Progenitor cell of endocrine pancreas (in vitro differentiated cells): Measurements from ENCODE around the gene RRP15. TPM values are rescaled to one million over a fixed set of nuclear protein-coding genes. Genes with fewer than 3 reads are reported as not detected.

ENCODE experiments used
- DNase-seq: peaks from one replicate; pipeline ENCODE4 v3.0.0; 2021; ENCODE audit warnings: low spot score; ENCODE audit not compliant: unreplicated experiment
- H3K27ac Mint-ChIP-seq: 2 replicates; pipeline ENCODE4 v1.8.0; 2021; ENCODE audit warnings: mild to moderate bottlenecking, moderate library complexity, mixed read lengths
- H3K27me3 Mint-ChIP-seq: 2 replicates; pipeline ENCODE4 v1.8.0; 2021; ENCODE audit warnings: mixed read lengths
- H3K36me3 Mint-ChIP-seq: 2 replicates; pipeline ENCODE4 v1.8.0; 2022; ENCODE audit warnings: mixed read lengths; ENCODE audit not compliant: insufficient read depth
- H3K4me1 Mint-ChIP-seq: 2 replicates; pipeline ENCODE4 v1.8.0; 2021; ENCODE audit warnings: low read depth, mixed read lengths
- H3K4me3 Mint-ChIP-seq: 2 replicates; pipeline ENCODE4 v1.8.0; 2021; ENCODE audit warnings: low read depth, mild to moderate bottlenecking, moderate library complexity, mixed read lengths
- H3K9me3 Mint-ChIP-seq: 2 replicates; pipeline ENCODE4 v1.8.0; 2021; ENCODE audit warnings: low read depth, mixed read lengths
- total RNA-seq: library from RNA; stranded (reverse); gene quantifications from 2 replicates; pipeline ENCODE4 v1.2.1, GENCODE V29; 2021
- TF ChIP-seq, protein P1 (sequence below): fragments of 200-600 bp; sonication (generic); IDR thresholded peaks from one replicate; pipeline ENCODE4 v1.5.0; 2021; ENCODE audit warnings: antibody characterized with exemption, mild to moderate bottlenecking; ENCODE audit not compliant: unreplicated experiment

Gene RRP15
- total RNA-seq, 1 donor from 2014 or later, result 24.6 TPM

DNA sequence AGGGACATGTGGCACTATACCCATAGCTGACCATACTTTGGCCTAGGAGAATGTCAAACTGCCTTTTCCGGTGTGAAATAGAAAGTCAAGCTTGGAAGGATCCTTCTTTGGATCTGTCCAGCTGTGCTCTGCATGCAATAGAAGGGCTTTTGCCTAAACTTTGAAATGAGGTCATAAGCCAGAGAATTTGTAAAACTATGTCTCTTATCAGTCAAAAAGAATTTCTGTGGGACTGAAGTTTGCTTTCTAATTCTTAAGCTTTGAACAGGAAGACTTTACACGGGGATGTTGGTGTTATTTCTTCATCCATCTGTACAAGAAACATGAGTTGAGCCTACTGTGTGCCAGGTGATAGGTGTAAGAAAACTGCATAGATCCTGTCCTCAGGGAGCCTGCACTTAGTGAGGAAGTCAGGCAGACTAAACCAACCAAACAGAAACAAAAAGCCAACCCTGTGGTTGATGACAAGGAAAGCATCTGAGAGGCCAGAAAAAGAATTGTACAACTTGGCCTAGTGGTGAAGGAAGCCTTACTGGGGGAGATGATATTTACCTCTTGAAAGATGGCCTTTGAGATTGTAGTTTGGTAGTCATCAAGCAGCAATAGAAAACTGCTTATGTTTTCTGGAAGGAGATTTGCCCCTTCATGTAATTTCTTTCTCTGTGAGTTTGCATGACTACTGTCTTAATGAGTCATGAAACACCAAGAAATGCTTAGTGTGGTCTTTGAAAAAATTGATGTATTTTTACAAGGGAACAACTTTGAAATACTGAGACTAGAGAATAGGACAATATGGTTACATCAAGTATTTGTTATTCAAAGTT lies 84.8 kb downstream of the RRP15 start:
- H3K4me1 Mint-ChIP-seq, result peaks cover 54% of the 10 kb centered on the region
- peaks cover 9% of the 10 kb centered on the region for H3K36me3 Mint-ChIP-seq
- TF ChIP-seq, protein P1, sequence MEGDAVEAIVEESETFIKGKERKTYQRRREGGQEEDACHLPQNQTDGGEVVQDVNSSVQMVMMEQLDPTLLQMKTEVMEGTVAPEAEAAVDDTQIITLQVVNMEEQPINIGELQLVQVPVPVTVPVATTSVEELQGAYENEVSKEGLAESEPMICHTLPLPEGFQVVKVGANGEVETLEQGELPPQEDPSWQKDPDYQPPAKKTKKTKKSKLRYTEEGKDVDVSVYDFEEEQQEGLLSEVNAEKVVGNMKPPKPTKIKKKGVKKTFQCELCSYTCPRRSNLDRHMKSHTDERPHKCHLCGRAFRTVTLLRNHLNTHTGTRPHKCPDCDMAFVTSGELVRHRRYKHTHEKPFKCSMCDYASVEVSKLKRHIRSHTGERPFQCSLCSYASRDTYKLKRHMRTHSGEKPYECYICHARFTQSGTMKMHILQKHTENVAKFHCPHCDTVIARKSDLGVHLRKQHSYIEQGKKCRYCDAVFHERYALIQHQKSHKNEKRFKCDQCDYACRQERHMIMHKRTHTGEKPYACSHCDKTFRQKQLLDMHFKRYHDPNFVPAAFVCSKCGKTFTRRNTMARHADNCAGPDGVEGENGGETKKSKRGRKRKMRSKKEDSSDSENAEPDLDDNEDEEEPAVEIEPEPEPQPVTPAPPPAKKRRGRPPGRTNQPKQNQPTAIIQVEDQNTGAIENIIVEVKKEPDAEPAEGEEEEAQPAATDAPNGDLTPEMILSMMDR, result no peak
- DNase-seq, result no peak
- peak overlapping the region; percentile 74 for H3K27ac Mint-ChIP-seq
- H3K27me3 Mint-ChIP-seq, result no peaks in the 10 kb centered on the region
- H3K9me3 Mint-ChIP-seq, result peaks cover 4% of the 10 kb centered on the region
- H3K4me3 Mint-ChIP-seq, result no peak overlapping the region

DNA sequence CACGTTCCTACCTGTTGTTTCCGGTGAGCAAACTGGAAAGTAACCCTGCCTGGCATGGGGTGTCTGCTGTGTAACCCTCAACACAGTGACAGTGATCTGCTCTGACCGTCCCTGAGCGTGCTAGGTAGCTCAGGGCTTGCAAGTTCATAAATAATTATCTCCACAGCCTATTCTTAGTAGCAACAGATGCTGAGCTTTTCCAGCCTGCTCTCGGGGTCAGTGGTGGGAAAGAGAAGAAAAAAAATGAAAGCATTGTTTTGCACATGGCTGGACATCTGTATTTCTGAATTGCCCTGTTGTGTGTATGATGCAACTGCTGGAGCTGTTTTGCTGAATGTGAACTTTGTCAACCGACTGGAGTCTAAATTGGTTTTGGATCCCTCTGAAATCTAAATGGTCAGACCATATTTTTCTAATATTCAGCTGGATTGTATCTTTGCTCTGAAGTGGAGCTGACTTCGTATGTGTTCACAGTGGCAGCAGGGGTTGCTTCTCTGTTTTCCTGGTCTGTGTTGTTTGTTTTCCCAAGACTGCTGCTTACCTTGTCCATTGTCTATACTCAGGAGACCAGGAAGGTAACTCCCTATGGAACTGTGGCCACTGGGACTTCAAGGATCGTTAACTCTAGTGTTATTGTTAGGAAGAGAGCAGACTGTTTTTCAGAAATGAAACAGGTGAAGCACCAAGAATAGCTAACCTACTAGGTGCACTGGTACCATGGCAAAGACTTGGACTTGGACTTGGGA lies 87.0 kb downstream of the RRP15 start:
- peaks cover 48% of the 10 kb centered on the region for H3K4me1 Mint-ChIP-seq
- peaks cover 4% of the 10 kb centered on the region for H3K9me3 Mint-ChIP-seq
- peaks cover 9% of the 10 kb centered on the region for H3K36me3 Mint-ChIP-seq
- peak overlapping the region; percentile 87 for H3K27ac Mint-ChIP-seq
- no peak overlapping the region for H3K4me3 Mint-ChIP-seq
- H3K27me3 Mint-ChIP-seq, result no peaks in the 10 kb centered on the region
- TF ChIP-seq, protein P1, result no peak
- no peak for DNase-seq

DNA sequence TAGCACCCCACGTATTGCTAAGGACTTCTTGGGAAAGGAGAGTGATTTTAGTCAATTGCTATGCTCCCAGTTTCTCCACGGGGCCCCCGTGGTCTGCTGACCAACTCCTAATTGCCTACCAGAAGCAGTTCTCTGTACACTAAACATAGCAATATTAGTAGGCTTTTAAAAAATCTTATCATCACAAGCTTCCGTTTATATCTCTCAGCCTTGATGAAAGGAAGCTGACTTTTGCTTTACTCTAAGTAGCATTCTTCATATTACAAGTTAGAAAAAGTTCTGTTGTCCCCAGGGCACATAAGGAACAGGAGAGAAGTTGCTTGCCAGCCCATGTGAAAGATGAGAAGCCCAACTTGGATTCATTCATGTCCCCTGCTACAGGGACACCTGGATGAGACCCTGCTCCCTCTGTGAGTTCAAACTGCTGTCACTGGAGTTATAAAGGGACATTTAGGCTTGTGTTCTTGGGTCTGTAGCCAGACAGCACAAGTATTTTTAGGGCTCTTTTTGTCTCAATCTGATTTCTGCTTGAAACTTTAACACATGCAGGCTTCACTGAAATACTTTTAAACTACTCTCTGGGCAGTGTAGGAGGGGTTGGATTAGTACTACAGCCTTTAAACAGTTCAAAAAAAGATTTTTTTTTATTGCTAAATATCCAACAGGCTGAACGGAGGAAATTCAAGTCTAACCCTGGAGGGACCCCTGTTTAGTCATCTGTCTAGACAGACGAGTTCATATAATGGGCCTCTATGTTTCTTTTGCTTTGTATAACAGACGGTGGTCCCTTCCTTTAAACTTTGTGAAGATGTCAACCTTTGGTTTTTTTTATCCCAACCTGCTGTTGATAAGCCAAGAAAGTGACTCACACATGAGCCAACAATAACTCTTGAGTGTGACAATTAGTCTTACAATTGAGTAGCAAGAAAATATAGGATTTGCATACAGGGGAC lies 89.6 kb downstream of the RRP15 start:
- DNase-seq, result no peak
- peaks cover 8% of the 10 kb centered on the region for H3K36me3 Mint-ChIP-seq
- H3K9me3 Mint-ChIP-seq, result no peaks in the 10 kb centered on the region
- TF ChIP-seq, protein P1, result no peak
- H3K27ac Mint-ChIP-seq, result peak overlapping the region; percentile 85
- H3K27me3 Mint-ChIP-seq, result no peaks in the 10 kb centered on the region
- peaks cover 45% of the 10 kb centered on the region for H3K4me1 Mint-ChIP-seq
- H3K4me3 Mint-ChIP-seq, result no peak overlapping the region

DNA sequence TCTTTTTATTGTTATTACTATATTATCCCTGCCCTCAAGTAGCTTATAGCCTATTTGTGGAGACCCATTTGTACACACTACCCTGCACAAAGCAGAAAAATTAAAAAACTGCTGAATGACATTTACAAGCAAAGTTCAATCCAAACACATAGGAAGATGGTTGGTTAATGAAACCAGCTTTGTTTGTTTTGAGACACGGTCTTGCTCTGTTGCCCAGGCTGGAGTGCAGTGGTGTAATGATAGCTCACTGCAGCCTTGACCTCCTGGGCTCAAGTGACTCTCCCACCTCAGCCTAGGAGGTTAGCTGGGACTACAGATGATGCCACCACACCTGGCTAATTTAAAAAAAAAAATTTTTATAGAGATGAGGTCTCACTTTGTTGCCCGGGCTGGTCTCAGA lies 91.6 kb downstream of the RRP15 start:
- Mint-ChIP-seq H3K4me3 (no peak overlapping the region), H3K27ac (peak overlapping the region; percentile 59), H3K36me3 (peaks cover 9% of the 10 kb centered on the region), H3K9me3 (no peaks in the 10 kb centered on the region), H3K27me3 (no peaks in the 10 kb centered on the region), H3K4me1 (peaks cover 58% of the 10 kb centered on the region)
- no peak for DNase-seq
- TF ChIP-seq, protein P1, result no peak
